GM03348 (cell line): ENCODE results near the gene VPREB3.

ENCODE experiments used
- DNase-seq: peaks from one replicate; pipeline ENCODE4 v3.0.0; 2012; ENCODE audit warnings: low spot score

Gene VPREB3

GRCh38 chr22:23764899-23765881 is 11.0 kb upstream of the VPREB3 start:
- no peak for DNase-seq

- no peak for DNase-seq
Observed at GRCh38 chr22:23763954-23764353, 9.7 kb upstream of the VPREB3 start.

- DNase-seq = peak; percentile 68
Observed at GRCh38 chr22:23763579-23763945, 9.3 kb upstream of the VPREB3 start.

- peak; percentile 77 for DNase-seq
Observed at GRCh38 chr22:23762842-23763578, 8.8 kb upstream of the VPREB3 start, which contains the start of gene C22orf15. C22orf15 (plus strand) TSS chr22:23762990; CDS start chr22:23763307, 317 bp downstream.

- no peak for DNase-seq
Observed at GRCh38 chr22:23760056-23760455, 5.8 kb upstream of the VPREB3 start.

- no peak for DNase-seq
Observed at GRCh38 chr22:23759566-23759965, 5.3 kb upstream of the VPREB3 start.

- DNase-seq = no peak
Observed at GRCh38 chr22:23756891-23757290, 2.7 kb upstream of the VPREB3 start.

- DNase-seq = no peak
Observed at GRCh38 chr22:23755711-23756110, 1.5 kb upstream of the VPREB3 start.

GRCh38 chr22:23754980-23755636 is 883 bp upstream of the VPREB3 start:
- DNase-seq = no peak

GRCh38 chr22:23753385-23753784 is 840 bp downstream of the VPREB3 start:
- no peak for DNase-seq

GRCh38 chr22:23752750-23753149 is 1.5 kb downstream of the VPREB3 start:
- DNase-seq = no peak

- DNase-seq = no peak
Observed at GRCh38 chr22:23752090-23752691, 2.0 kb downstream of the VPREB3 start.

GRCh38 chr22:23751441-23751996 is 2.7 kb downstream of the VPREB3 start:
- no peak for DNase-seq

- DNase-seq = peak; percentile 94
Observed at GRCh38 chr22:23750714-23751440, 3.3 kb downstream of the VPREB3 start, which contains the start of gene ZNF70. ZNF70 (minus strand) TSS chr22:23751112; CDS start chr22:23745140, 5,972 bp downstream.

GRCh38 chr22:23750367-23750713 is 3.9 kb downstream of the VPREB3 start:
- no peak for DNase-seq

- no peak for DNase-seq
Observed at GRCh38 chr22:23749841-23750301, 4.4 kb downstream of the VPREB3 start.

- DNase-seq = no peak
Observed at GRCh38 chr22:23745791-23746190, 8.4 kb downstream of the VPREB3 start.

GRCh38 chr22:23744485-23744884 is 9.7 kb downstream of the VPREB3 start:
- DNase-seq = no peak

- no peak for DNase-seq
Observed at GRCh38 chr22:23744001-23744400, 10.2 kb downstream of the VPREB3 start.

- DNase-seq = no peak
Observed at GRCh38 chr22:23743303-23743705, 10.9 kb downstream of the VPREB3 start.
